NCI-H2196 treated with DMSO at 0.1 percent for 48 hours (cell line): ENCODE results near the gene PSMG3.
A peak's percentile ranks its signal among the peaks of the same experiment; 100 is the strongest.

Experiments used
- DNase-seq: peaks from one replicate; lab custom pipeline; 2025; ENCODE audit not compliant: unreplicated experiment; lab: John Stamatoyannopoulos, UW

PSMG3 gene

DNA sequence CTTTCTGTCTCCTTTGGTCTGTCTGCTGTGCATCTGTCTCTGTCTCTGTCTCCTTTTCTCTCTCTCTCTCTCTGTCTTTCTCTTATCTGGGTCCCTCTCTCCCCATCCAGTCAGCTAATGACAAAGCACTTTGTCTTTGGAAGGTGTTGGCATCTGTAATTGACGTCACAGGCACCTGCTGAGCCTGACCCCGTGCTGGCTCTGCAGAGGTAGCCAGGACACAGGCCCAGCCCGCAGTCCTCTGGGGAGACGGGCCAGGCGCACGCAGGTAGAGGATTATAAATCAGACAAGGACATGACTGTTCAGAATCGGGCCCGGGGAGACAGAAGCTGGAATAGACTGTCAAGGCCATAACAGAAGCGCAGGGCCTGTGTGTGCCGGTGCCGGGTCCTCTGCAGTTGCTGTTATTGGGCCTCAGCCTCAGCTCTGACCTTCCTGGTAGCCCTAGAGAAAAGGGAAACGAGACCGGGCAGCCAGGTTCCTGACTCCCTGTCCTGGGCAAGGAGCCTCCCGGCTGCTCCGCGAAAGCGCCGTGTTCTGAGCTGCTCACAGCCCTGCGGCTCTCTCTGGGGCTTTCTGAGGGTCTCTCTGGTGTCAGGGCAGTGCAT is 10.7 kb upstream of the PSMG3 start:
- DNase-seq: no peak

- DNase-seq: peak; percentile 36
Observed at GRCh38 chr7:1579481-1580421, 9.9 kb upstream of the PSMG3 start.

GRCh38 chr7:1578513-1578912 is 8.7 kb upstream of the PSMG3 start:
- no peak for DNase-seq

- DNase-seq: no peak
Observed at GRCh38 chr7:1576521-1577253, 6.9 kb upstream of the PSMG3 start.

- no peak for DNase-seq
Observed at GRCh38 chr7:1575809-1576208, 6.0 kb upstream of the PSMG3 start.

GRCh38 chr7:1572111-1572822 is 2.4 kb upstream of the PSMG3 start:
- DNase-seq: no peak

DNA sequence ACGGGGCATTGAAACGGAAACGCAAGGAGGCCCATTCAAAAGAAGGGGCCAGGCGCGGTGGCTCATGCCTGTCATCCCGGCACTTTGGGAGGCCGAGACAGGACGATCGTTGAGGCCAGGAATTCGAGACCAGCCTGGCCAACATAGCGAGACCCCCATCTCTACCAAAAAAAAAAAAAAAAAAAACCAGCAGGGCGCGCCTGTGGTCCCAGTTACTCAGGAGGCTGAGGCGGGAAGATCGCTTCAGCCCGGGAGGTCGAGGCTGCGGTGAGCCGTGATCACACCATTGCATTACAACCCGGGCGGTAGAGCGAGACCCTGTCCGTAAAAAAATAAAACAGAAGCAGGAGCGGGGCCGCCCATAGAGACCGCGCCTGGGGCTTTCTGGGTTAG is 396 bp downstream of the PSMG3 start:
- DNase-seq: no peak

DNA sequence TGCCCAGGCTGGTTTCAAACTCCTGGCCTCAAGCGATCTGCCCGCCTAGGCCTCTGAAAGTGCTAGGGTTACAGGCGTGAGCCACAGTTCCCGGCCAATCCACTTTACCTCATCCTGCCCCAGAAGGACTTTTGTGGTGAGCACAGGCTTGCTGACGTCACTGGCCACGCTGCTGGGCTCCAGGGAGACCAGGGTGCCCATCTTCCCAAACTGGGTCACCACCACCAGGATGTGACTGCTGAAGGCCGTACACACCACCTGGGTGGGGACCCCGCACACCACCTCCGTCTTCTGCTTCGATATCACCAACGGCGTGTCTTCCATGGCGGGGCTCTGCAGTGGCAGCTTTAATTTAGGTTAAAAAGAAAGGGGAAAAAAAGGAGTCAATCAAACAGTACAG is 816 bp downstream of the PSMG3 start:
- DNase-seq: peak; percentile 28

- no peak for DNase-seq
Observed at GRCh38 chr7:1567896-1568510, 1.8 kb downstream of the PSMG3 start.

- no peak for DNase-seq
Observed at GRCh38 chr7:1567049-1567771, 2.6 kb downstream of the PSMG3 start.

DNA sequence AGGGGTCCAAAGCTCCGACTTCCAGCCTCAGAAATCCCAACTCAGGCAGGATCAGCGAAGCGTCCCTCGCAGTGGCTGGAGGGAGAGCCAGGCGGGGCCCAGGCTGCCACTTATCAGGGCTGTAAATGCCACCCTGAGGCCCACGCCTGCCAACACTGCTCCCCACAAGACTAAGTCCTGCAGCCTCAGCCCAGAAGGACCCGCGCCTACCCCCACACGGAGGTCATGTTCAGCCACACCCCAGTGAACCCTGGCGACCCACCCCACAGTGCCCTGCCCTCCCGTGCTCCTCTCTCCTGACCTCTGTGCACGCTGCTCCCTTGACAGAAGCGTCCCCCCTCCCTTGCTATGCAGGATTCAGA is 3.2 kb downstream of the PSMG3 start:
- DNase-seq: no peak

DNA sequence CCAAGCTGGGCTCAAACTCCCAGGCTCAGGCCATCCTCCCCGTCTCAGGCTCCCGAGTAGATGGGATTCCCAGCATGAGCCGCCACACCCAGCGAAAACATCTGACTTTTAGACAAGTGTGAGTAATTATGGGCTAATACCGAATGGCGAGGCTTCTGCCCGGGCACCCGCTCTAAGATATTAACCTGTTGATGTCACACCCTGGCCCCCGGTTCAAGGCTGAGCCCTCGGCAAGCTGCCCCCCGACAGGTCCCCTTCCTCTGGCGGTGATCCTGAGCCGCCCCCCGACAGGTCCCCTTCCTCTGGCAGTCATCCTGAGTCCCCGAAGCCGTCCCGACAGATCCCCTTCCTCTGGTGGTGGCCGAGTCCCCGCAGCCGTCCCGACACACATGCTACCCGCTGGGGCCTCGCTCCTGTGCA is 5.2 kb downstream of the PSMG3 start:
- no peak for DNase-seq

DNA sequence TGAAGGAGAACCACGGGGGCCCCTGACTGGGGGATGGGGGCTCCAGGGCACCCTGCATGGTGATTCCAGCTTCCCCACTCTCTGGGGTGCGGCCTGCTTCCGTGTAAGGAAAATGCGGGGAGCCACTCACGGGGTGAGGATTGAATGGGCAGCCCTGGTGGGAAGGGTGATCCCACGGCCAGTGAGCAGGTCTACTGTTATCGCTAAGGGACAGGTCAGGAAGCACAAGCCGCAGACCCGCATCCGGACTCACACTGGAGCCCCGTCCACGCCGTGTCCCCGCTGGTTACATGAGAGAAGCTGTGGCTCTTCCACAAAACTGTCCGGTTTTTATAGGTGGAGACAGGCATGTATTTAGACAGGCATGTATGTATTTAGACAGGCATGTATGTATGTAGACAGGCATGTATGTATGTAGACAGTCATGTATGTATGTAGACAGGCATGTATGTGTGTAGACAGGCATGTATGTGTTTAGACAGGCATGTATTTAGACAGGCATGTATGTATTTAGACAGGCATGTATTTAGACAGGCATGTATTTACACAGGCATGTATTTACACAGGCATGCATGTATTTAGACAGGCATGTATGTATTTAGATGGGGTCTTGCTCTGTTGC is 5.7 kb downstream of the PSMG3 start:
- DNase-seq: no peak

- no peak for DNase-seq
Observed at GRCh38 chr7:1562597-1563051, 7.2 kb downstream of the PSMG3 start.

- DNase-seq: no peak
Observed at GRCh38 chr7:1562116-1562515, 7.7 kb downstream of the PSMG3 start.

DNA sequence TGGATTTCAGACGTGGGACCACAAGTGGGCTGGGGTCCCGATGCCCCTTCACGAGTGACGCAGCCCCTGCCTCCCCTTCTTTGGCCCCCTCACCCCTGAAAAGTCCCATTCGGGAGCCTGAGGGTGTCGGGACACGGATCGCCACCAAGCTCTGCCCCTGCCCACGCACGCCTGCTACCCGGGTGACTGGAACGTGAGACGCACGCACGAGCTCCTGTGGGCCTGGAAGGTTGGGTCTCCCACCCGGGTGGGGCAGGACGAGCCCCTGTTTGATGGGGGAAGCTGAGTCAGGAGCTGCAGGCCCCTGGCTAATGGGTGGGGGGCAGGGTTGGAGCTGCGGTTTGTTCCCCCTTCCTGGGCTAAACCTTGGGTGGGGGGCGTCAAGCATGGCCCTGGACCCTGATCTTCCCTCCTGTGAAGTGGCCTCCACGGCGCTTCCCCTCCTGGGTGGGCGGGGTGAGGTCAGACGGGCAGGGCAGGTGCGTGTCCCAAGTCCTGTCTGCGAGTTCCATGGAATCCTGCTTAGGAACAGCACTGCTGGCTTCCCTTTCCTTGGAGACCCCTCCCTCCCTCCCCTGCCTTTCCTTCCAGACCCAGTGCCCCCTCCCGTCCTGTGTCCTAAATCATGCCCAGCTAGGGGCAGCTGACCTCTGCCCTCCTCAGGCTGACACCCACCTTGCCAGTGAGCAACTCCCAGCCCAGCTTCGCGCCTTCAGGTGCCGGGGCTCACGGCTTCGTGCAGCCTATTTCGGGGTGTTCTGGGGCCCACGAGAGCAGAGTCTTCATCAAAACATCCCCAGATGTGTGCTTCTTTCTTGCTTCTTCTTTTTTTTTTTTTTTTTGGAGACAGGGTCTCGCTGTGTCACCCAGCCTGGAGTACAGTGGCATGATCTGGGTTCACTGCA is 8.5 kb downstream of the PSMG3 start:
- DNase-seq: no peak

DNA sequence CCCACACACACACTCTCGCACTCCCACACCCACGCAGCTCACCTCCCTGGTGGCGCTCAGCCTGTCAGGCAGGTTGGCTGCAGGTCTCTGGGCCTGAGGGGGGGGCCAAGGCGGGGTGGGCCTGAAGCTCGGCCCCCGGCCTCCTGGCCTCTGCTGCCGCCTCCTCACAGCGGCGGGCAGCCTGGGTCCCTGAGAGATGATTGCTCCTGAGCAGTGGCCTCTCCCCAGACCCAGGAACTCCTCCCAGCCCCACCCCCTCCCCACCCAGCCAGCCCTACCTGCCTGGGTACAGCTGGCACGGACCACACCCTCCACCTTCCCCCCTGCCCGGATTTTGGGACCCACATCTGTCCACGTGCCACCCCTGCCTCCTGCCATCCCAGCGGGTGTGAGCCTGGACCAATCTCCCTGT is 9.2 kb downstream of the PSMG3 start:
- no peak for DNase-seq
